Smooth muscle cell (in vitro differentiated cells): Measurements from ENCODE around the gene KIAA1217. TPM values are rescaled to one million over a fixed set of nuclear protein-coding genes. Genes with fewer than 3 reads are reported as not detected.

Source experiments
- DNase-seq: peaks from one replicate; lab custom pipeline; 2025; ENCODE audit not compliant: unreplicated experiment; lab: John Stamatoyannopoulos, UW
- H2AFZ ChIP-seq: fragments of 200-600 bp; sonication (generic); 2 replicates; pipeline ENCODE4 v1.6.0; 2016; ENCODE audit warnings: antibody characterized with exemption, low read depth, mild to moderate bottlenecking
- H3F3A ChIP-seq: fragments of 200-600 bp; sonication (generic); 2 replicates; pipeline ENCODE4 v1.6.0; 2017; ENCODE audit warnings: antibody characterized with exemption, low read depth
- H3K27ac ChIP-seq: fragments of 200-600 bp; sonication (generic); 2 replicates; pipeline ENCODE4 v1.5.1; 2016; ENCODE audit warnings: low read depth, mild to moderate bottlenecking
- H3K27me3 ChIP-seq: fragments of 200-600 bp; sonication (generic); 2 replicates; pipeline ENCODE4 v1.6.1; 2016; ENCODE audit warnings: low read depth, mild to moderate bottlenecking
- H3K36me3 ChIP-seq: fragments of 200-600 bp; sonication (generic); 2 replicates; pipeline ENCODE4 v1.5.1; 2016; ENCODE audit warnings: low read depth
- H3K4me1 ChIP-seq: fragments of 200-600 bp; sonication (generic); 2 replicates; pipeline ENCODE4 v1.5.1; 2016; ENCODE audit warnings: low read depth
- H3K4me2 ChIP-seq: fragments of 200-600 bp; sonication (generic); 2 replicates; pipeline ENCODE4 v1.6.0; 2016; ENCODE audit warnings: mild to moderate bottlenecking
- H3K4me3 ChIP-seq: fragments of 200-600 bp; sonication (generic); 2 replicates; pipeline ENCODE4 v1.5.1; 2016; ENCODE audit warnings: mild to moderate bottlenecking
- H3K79me2 ChIP-seq: fragments of 200-600 bp; sonication (generic); 2 replicates; pipeline ENCODE4 v1.6.0; 2016; ENCODE audit warnings: low read depth, mild to moderate bottlenecking
- H3K9ac ChIP-seq: fragments of 200-600 bp; sonication (generic); 2 replicates; pipeline ENCODE4 v1.6.0; 2016; ENCODE audit warnings: low read depth
- H3K9me3 ChIP-seq: fragments of 200-600 bp; sonication (generic); replicated peaks from 2 replicates; pipeline ENCODE4 v1.5.1; 2016; ENCODE audit warnings: low read depth
- H4K20me1 ChIP-seq: fragments of 200-600 bp; sonication (generic); 2 replicates; pipeline ENCODE4 v1.6.0; 2016; ENCODE audit warnings: low read depth
- WGBS: methylation state at CpG from one replicate; pipeline ENCODE4 v1.1.7; 2016; ENCODE audit warnings: low lambda C conversion rate; 5-methylcytosine and 5-hydroxymethylcytosine counted together
- polyA plus RNA-seq: library from polyadenylated mRNA; unstranded; fragments of >200 nt; fragmentation: Nextera tagmentation; extraction: Ambion mirVana; gene quantifications from 2 replicates; pipeline ENCODE4 v1.2.1, GENCODE V29; 2016
- total RNA-seq: library from RNA; depleted of rRNA; stranded (reverse); fragments of >200 nt; gene quantifications from 2 replicates; pipeline ENCODE4 v1.2.3, GENCODE V29; 2014
- TF ChIP-seq, protein P1 (sequence below): fragments of 200-600 bp; sonication (generic); IDR thresholded peaks from 2 replicates; pipeline ENCODE4 v1.5.1; 2017; ENCODE audit warnings: borderline replicate concordance, mild to moderate bottlenecking, antibody characterized with exemption; ENCODE audit not compliant: insufficient read depth, poor library complexity, severe bottlenecking

KIAA1217 gene
- total and polyA plus RNA-seq, 2 experiments from 2014 or later: 43.3 to 68.8 TPM

DNA sequence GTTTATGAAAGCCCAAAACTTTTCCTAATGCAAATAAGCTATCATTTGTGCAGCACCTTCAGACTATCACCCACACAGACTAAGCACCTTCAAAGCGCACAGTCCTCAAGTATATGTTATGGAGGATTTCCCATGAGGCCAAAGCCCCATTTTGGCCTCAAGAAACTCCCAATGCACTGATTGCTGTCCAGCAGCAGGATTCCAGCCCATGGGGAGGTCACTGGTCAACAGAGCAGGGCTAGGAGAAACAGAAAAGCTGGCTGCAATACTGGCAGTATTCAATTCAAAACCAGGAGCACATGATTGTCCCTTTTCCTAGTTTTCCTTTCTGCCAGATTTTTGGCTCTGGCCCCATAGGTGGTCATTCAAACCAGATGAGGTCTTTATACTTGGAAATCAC lies 24.5 kb upstream of the KIAA1217 start:
- DNase-seq: no peak
- no peak overlapping the region for H3K4me3 ChIP-seq
- H2AFZ ChIP-seq: no peak overlapping the region
- H3K4me1 ChIP-seq: no peaks in the 10 kb centered on the region
- H4K20me1 ChIP-seq: no peaks in the 10 kb centered on the region
- H3K27ac ChIP-seq: no peak overlapping the region
- H3K36me3 ChIP-seq: no peaks in the 10 kb centered on the region
- H3F3A ChIP-seq: no peaks in the 10 kb centered on the region
- H3K4me2 ChIP-seq: no peak overlapping the region
- H3K27me3 ChIP-seq: peaks cover 3% of the 10 kb centered on the region
- no peaks in the 10 kb centered on the region for H3K79me2 ChIP-seq
- H3K9ac ChIP-seq: no peak overlapping the region
- TF ChIP-seq, protein P1, sequence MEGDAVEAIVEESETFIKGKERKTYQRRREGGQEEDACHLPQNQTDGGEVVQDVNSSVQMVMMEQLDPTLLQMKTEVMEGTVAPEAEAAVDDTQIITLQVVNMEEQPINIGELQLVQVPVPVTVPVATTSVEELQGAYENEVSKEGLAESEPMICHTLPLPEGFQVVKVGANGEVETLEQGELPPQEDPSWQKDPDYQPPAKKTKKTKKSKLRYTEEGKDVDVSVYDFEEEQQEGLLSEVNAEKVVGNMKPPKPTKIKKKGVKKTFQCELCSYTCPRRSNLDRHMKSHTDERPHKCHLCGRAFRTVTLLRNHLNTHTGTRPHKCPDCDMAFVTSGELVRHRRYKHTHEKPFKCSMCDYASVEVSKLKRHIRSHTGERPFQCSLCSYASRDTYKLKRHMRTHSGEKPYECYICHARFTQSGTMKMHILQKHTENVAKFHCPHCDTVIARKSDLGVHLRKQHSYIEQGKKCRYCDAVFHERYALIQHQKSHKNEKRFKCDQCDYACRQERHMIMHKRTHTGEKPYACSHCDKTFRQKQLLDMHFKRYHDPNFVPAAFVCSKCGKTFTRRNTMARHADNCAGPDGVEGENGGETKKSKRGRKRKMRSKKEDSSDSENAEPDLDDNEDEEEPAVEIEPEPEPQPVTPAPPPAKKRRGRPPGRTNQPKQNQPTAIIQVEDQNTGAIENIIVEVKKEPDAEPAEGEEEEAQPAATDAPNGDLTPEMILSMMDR: no peak
- H3K9me3 ChIP-seq: no peaks in the 10 kb centered on the region
- WGBS: 100% methylated on average over 1 of the region's 1 CpG

DNA sequence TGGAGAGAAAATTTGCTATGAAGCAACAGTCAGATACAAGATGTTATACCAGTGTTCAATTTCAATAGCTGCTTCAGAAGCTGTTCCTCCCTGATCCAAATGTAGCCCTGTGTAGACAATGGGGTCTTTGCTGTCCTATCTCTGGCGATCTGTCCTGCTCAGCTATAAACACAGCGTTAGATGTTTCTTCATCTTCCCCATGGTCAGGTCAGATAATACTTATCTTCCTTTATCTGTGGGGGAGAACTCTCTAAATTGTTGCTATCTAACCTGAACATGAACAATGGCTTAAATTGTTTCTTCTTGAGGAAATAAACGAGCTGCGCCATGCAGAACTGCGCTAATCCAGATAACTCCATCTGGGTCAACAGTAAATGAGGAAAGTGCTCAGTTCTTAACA lies 15.6 kb upstream of the KIAA1217 start:
- 76% methylated on average over 5 of the region's 5 CpGs for WGBS

DNA sequence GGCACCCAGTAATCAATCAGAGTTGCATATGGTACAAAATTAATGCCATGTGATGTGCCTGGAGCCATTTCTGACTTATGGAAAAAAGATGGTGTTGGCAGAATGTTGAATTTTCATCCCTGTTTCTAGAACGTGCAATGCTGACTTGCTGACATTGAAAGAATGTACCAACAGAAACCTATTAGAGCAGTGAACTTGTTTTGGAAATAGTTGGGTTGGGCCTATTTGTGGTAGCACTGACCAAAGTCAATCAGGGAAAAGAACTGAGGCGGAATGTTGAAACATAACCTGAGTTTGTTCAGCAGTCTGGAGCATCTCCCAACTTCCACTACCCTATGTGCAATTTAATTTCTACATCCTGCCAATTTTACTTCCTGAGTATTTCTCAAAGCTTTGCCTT lies 11.7 kb upstream of the KIAA1217 start:
- Histone ChIP-seq H3K4me2 (no peak overlapping the region), H3K4me1 (peaks cover 8% of the 10 kb centered on the region), H3K4me3 (no peak overlapping the region), H3F3A (no peaks in the 10 kb centered on the region), H4K20me1 (no peaks in the 10 kb centered on the region), H3K9ac (no peak overlapping the region), H3K27me3 (no peaks in the 10 kb centered on the region), H3K79me2 (no peaks in the 10 kb centered on the region), H3K27ac (no peak overlapping the region), H2AFZ (no peak overlapping the region), H3K9me3 (no peaks in the 10 kb centered on the region), H3K36me3 (no peaks in the 10 kb centered on the region)
- WGBS: 90% methylated on average over 2 of the region's 2 CpGs
- DNase-seq: no peak
- TF ChIP-seq, protein P1: no peak

More for the DNA sequence above, 15.6 kb upstream of the KIAA1217 start:
- Histone ChIP-seq H3K36me3 (no peaks in the 10 kb centered on the region), H3K27me3 (no peaks in the 10 kb centered on the region), H4K20me1 (no peaks in the 10 kb centered on the region), H3K9me3 (no peaks in the 10 kb centered on the region), H3K27ac (no peak overlapping the region), H2AFZ (no peak overlapping the region), H3F3A (no peaks in the 10 kb centered on the region), H3K4me3 (no peak overlapping the region), H3K4me2 (no peak overlapping the region), H3K79me2 (no peaks in the 10 kb centered on the region), H3K4me1 (no peaks in the 10 kb centered on the region), H3K9ac (no peak overlapping the region)
- DNase-seq: no peak
- TF ChIP-seq, protein P1: no peak

DNA sequence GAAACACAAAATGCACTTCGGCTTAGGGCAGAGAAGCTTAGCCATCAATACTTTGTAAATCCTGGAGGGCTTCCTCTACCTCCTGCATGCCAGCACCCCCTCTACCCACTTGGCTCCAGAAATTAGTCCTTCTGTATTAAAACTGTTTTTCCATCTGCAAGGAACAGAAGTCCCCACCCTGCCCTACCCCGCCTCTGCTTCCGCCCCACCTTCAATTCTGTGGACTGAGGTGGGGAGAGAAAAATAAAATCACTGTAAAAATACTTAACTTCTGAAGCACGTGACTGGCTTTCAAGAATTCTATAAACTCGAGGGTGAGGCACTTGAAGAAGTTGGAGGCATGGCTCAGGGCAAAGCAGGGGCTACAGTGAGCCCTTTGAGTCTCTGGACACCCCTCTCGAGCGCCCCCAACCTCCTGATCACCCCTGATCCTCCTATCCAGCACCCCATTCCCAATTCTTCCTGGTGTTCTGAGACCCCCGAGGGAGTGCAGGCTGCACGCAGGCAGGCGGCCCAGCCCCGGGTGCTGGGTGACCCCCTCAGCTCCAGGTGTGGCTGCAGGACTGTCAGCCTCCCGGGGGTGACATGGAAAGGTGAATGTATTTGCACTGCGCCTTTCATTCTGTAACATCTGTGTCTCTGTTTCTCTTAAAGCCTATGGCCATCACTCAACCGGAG lies 7.3 kb upstream of the KIAA1217 start:
- Histone ChIP-seq H3K9ac (no peak overlapping the region), H3K36me3 (no peaks in the 10 kb centered on the region), H3K27ac (no peak overlapping the region), H3K9me3 (no peaks in the 10 kb centered on the region), H3K4me3 (no peak overlapping the region), H4K20me1 (no peaks in the 10 kb centered on the region), H3K4me2 (no peak overlapping the region), H3K79me2 (no peaks in the 10 kb centered on the region), H3F3A (no peaks in the 10 kb centered on the region), H3K4me1 (peaks cover 14% of the 10 kb centered on the region), H2AFZ (no peak overlapping the region), H3K27me3 (no peaks in the 10 kb centered on the region)
- TF ChIP-seq, protein P1: no peak
- DNase-seq: no peak
- 83% methylated on average over 14 of the region's 14 CpGs for WGBS
